ENCODE data around the gene CNOT1. TPM values are rescaled to one million over a fixed set of nuclear protein-coding genes. Genes with fewer than 3 reads are reported as not detected.

CNOT1 gene
- total and polyA plus RNA-seq, 3 donors from 2014 or later: 267 to 449 (median 272) TPM

- no peak overlapping the region for H3K4me3 ChIP-seq
- H3K4me1 ChIP-seq: no peaks in the 10 kb centered on the region
- DNase-seq: no peak
- H3K27ac ChIP-seq: no peak overlapping the region
- H3K36me3 ChIP-seq (ENCODE audit: low read depth, missing control alignments): no peaks in the 10 kb centered on the region
- 94 to 97% methylated on average over 7 of the region's 7 CpGs for WGBS, 2 donors
- no peaks in the 10 kb centered on the region for H3K27me3 ChIP-seq
- TF ChIP-seq POLR2A (IDR thresholded peaks at IDR 0.05): no peak
- TF ChIP-seq CTCF (IDR thresholded peaks at IDR 0.05): no peak
- intact Hi-C loops (cut with DNase I; ENCODE audit: low total_unique reads): no loop called here
- H3K9me3 ChIP-seq: no peaks in the 10 kb centered on the region
Observed at GRCh38 chr16:58586340-58587030, 43.1 kb downstream of the CNOT1 start.

DNA sequence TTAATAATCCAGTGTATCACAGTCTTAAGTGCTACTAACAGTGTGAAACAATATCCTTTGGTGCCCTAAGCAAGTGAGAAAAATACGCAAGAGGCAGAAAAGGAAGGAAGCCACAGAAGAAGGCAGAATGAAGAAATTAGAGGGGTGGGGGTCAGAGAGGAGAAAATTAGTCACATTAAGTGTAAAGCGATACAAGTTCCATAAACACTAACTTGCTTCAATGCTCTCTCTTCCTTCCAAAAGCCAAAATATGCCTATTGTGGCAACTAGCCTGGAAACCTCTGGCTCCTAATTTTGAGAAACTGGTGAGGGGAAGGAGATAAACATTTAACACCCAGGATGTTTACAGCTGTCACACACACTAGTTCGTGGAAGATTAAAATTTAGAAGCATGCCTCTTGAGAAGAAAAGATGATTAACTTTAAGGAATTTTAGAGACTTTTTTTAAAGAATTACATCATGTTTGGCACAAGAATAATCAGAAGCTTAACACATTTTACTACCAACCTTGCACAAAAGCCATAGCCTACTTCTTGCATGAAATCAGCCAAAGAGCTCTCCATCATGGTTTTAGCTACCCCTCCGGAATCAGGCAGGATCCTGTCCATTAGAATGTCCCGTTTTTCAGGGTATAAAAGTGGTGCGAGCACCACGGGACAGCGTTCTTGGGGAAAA is 44.7 kb downstream of the CNOT1 start:
- no peaks in the 10 kb centered on the region for H3K4me1 ChIP-seq
- H3K27ac ChIP-seq: no peak overlapping the region
- no peaks in the 10 kb centered on the region for H3K27me3 ChIP-seq
- no peaks in the 10 kb centered on the region for H3K36me3 ChIP-seq (ENCODE audit: low read depth, missing control alignments)
- no peak overlapping the region for H3K4me3 ChIP-seq
- intact Hi-C loops (cut with DNase I; ENCODE audit: low total_unique reads): no loop called here
- no peak for TF ChIP-seq POLR2A (IDR thresholded peaks at IDR 0.05)
- no peak for TF ChIP-seq CTCF (IDR thresholded peaks at IDR 0.05)
- 82 to 89% methylated on average over 8 of the region's 8 CpGs for WGBS, 2 donors
- H3K9me3 ChIP-seq: no peaks in the 10 kb centered on the region
- no peak for DNase-seq

DNA sequence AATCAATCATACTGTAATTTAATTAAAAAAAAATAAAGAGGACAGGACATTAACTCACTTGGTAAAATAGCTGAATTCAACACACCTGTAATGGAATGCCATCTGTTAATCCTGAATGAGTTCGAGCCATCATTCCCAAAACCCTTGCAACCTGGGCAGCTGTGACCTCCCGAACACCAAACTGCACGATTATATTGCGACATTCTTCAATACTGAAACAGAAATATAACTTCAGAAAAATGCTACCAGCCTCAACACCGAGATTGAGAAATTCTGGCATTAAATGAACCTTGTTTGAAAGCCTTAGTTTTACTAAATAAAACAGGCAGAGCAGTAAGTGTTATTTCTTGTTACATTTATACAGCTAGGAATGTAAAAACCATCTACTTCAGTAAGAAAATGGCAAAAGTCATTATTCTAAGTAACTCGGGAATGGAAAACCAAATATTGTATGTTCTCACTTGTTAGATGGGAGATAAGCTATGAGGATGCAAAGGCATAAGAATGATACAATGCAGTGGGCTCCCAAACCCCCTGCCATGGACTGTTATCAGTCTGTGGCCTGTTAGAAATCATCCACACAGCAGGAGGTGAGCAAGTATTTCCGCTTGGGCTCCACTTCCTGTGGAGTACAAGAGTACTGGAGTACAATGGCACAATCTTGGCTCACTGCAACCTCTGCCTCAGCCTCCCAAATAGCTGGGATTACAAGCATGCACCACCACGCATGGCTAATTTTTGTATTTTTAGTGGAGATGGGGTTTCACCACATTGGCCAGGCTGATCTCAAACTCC is 46.5 kb downstream of the CNOT1 start:
- TF ChIP-seq POLR2A (IDR thresholded peaks at IDR 0.05): no peak
- TF ChIP-seq CTCF (IDR thresholded peaks at IDR 0.05): no peak
- intact Hi-C loops (cut with DNase I; ENCODE audit: low total_unique reads): no loop called here
- H3K27me3 ChIP-seq: no peaks in the 10 kb centered on the region
- H3K4me1 ChIP-seq: no peaks in the 10 kb centered on the region
- DNase-seq: no peak
- H3K4me3 ChIP-seq: no peak overlapping the region
- no peaks in the 10 kb centered on the region for H3K9me3 ChIP-seq
- no peaks in the 10 kb centered on the region for H3K36me3 ChIP-seq (ENCODE audit: low read depth, missing control alignments)
- 92 to 94% methylated on average over 8 of the region's 8 CpGs for WGBS, 2 donors
- H3K27ac ChIP-seq: no peak overlapping the region

- no peak for TF ChIP-seq CTCF (IDR thresholded peaks at IDR 0.05)
- no peak for TF ChIP-seq POLR2A (IDR thresholded peaks at IDR 0.05)
- Histone ChIP-seq H3K4me3 (no peak overlapping the region), H3K4me1 (no peaks in the 10 kb centered on the region), H3K27me3 (no peaks in the 10 kb centered on the region), H3K27ac (no peak overlapping the region), H3K36me3 (ENCODE audit: low read depth, missing control alignments) (peaks cover 3% of the 10 kb centered on the region), H3K9me3 (no peaks in the 10 kb centered on the region)
- DNase-seq: no peak
- WGBS, 2 donors: 88 to 94% methylated on average over 6 of the region's 6 CpGs
- intact Hi-C loops (cut with DNase I; ENCODE audit: low total_unique reads): no loop called here
Observed at GRCh38 chr16:58582133-58582532, 47.5 kb downstream of the CNOT1 start.

Measured in testis (tissue), 3 donors.